ENCODE data around the gene AMTN. TPM values are rescaled to one million over a fixed set of nuclear protein-coding genes. Genes with fewer than 3 reads are reported as not detected.

The AMTN gene
- total and polyA plus RNA-seq, 7 donors: not detected

- intact Hi-C loops (cut with DNase I): no loop called here
- no peaks in the 10 kb centered on the region for H3K9me3 ChIP-seq
- H3K4me1 ChIP-seq: no peaks in the 10 kb centered on the region
- TF ChIP-seq CTCF (IDR thresholded peaks at IDR 0.05): no peak
- DNase-seq (no peak), ATAC-seq (no peak)
- no peak overlapping the region for H3K4me3 ChIP-seq
- H3K36me3 ChIP-seq (ENCODE audit: insufficient read depth in 1 of 2, low read depth in 1 of 2): no peaks in the 10 kb centered on the region
- 72 to 78% (median 74%) methylated on average over 4 of the region's 4 CpGs for WGBS, 3 donors
- H3K27me3 ChIP-seq (ENCODE audit: insufficient read depth in 3 of 3, low read length in 2 of 3): no peaks in the 10 kb centered on the region
- H3K27ac ChIP-seq: no peak overlapping the region
Measured at GRCh38 chr4:70515367-70516250, 2.8 kb upstream of the AMTN start.

- Histone ChIP-seq H3K9me3 (no peaks in the 10 kb centered on the region), H3K36me3 (ENCODE audit: insufficient read depth in 1 of 2, low read depth in 1 of 2) (no peaks in the 10 kb centered on the region), H3K27ac (no peak overlapping the region), H3K27me3 (ENCODE audit: insufficient read depth in 3 of 3, low read length in 2 of 3) (no peaks in the 10 kb centered on the region), H3K4me3 (no peak overlapping the region), H3K4me1 (no peaks in the 10 kb centered on the region)
- WGBS, 3 donors: 67 to 71% (median 68%) methylated on average over 3 of the region's 3 CpGs
- ATAC-seq: no peak
- no peak for DNase-seq
- TF ChIP-seq CTCF (IDR thresholded peaks at IDR 0.05): no peak
- intact Hi-C loops (cut with DNase I): no loop called here
Measured at GRCh38 chr4:70518716-70519115, 347 bp downstream of the AMTN start.

- no peak overlapping the region for H3K27ac ChIP-seq
- no peaks in the 10 kb centered on the region for H3K36me3 ChIP-seq (ENCODE audit: insufficient read depth in 1 of 2, low read depth in 1 of 2)
- no peaks in the 10 kb centered on the region for H3K9me3 ChIP-seq
- WGBS, 3 donors: 82 to 90% (median 88%) methylated on average over 7 of the region's 7 CpGs
- ATAC-seq: no peak
- no peak overlapping the region for H3K4me3 ChIP-seq
- H3K4me1 ChIP-seq: no peaks in the 10 kb centered on the region
- TF ChIP-seq CTCF (IDR thresholded peaks at IDR 0.05): no peak
- intact Hi-C loops (cut with DNase I): no loop called here
- no peak for DNase-seq
- H3K27me3 ChIP-seq (ENCODE audit: insufficient read depth in 3 of 3, low read length in 2 of 3): no peaks in the 10 kb centered on the region
Measured at GRCh38 chr4:70522626-70523025, 4.3 kb downstream of the AMTN start.

- 45 to 47% (median 46%) methylated on average over 5 of the region's 5 CpGs for WGBS, 3 donors
- DNase-seq (no peak), ATAC-seq (no peak)
- no peaks in the 10 kb centered on the region for H3K27me3 ChIP-seq (ENCODE audit: insufficient read depth in 3 of 3, low read length in 2 of 3)
- no peaks in the 10 kb centered on the region for H3K4me1 ChIP-seq
- intact Hi-C loops (cut with DNase I): no loop called here
- no peak overlapping the region for H3K27ac ChIP-seq
- H3K36me3 ChIP-seq (ENCODE audit: insufficient read depth in 1 of 2, low read depth in 1 of 2): no peaks in the 10 kb centered on the region
- no peak overlapping the region for H3K4me3 ChIP-seq
- no peaks in the 10 kb centered on the region for H3K9me3 ChIP-seq
- TF ChIP-seq CTCF (IDR thresholded peaks at IDR 0.05): no peak
Measured at GRCh38 chr4:70530997-70531396, 12.6 kb downstream of the AMTN start.

- no peaks in the 10 kb centered on the region for H3K4me1 ChIP-seq
- no peaks in the 10 kb centered on the region for H3K9me3 ChIP-seq
- H3K27ac ChIP-seq: no peak overlapping the region
- H3K4me3 ChIP-seq: no peak overlapping the region
- WGBS, 3 donors: 55 to 76% (median 66%) methylated on average over 2 of the region's 2 CpGs
- TF ChIP-seq CTCF (IDR thresholded peaks at IDR 0.05): no peak
- ATAC-seq (no peak), DNase-seq (no peak)
- H3K36me3 ChIP-seq (ENCODE audit: insufficient read depth in 1 of 2, low read depth in 1 of 2): no peaks in the 10 kb centered on the region
- intact Hi-C loops (cut with DNase I): no loop called here
- no peaks in the 10 kb centered on the region for H3K27me3 ChIP-seq (ENCODE audit: insufficient read depth in 3 of 3, low read length in 2 of 3)
Measured at GRCh38 chr4:70531981-70532380, 13.6 kb downstream of the AMTN start.

Data from psoas muscle (tissue), 8 donors.